Fibroblast of the aortic adventitia (primary cell): ENCODE results near the gene CEP83. TPM values are rescaled to one million over a fixed set of nuclear protein-coding genes. Genes with fewer than 3 reads are reported as not detected.
"Not testable (repeated sequence)": the region's sequence is repeated elsewhere in the genome, so short reads cannot be mapped to it uniquely, and the experiment has no call there.

Experiments
- DNase-seq: peaks from one replicate; pipeline ENCODE4 v3.0.0-alpha.2; 2010; ENCODE audit warnings: low read depth
- H3K4me3 ChIP-seq: 2 replicates; pipeline ENCODE4 v1.5.1; 2011; ENCODE audit warnings: low read depth, mild to moderate bottlenecking, control low read depth, low read length, moderate library complexity
- CTCF ChIP-seq: IDR thresholded peaks from 2 replicates; pipeline ENCODE4 v1.5.1; 2011; ENCODE audit warnings: mild to moderate bottlenecking, low read length, control low read depth, inconsistent platforms; ENCODE audit not compliant: insufficient read depth
- total RNA-seq: library from RNA; depleted of rRNA; stranded (reverse); fragments of >200 nt; gene quantifications from 2 replicates; pipeline ENCODE4 v1.2.3, GENCODE V29; 2012; ENCODE audit warnings: low replicate concordance

The CEP83 gene
- total RNA-seq, 1 donor, result 15.8 TPM

GRCh38 chr12:94404854-94405253 is 54.8 kb downstream of the CEP83 start:
- H3K4me3 ChIP-seq, result no peak overlapping the region
- no peak for TF ChIP-seq CTCF
- DNase-seq, result no peak

- no peak overlapping the region for H3K4me3 ChIP-seq
- TF ChIP-seq CTCF, result no peak
- DNase-seq, result no peak
Measured at GRCh38 chr12:94401326-94401725, 58.3 kb downstream of the CEP83 start.

GRCh38 chr12:94398685-94399084 is 61.0 kb downstream of the CEP83 start:
- DNase-seq, H3K4me3 ChIP-seq: not testable (repeated sequence)

- no peak for DNase-seq
- H3K4me3 ChIP-seq, result no peak overlapping the region
- TF ChIP-seq CTCF, result no peak
Measured at GRCh38 chr12:94397401-94397800, 62.3 kb downstream of the CEP83 start.

GRCh38 chr12:94396014-94396413 is 63.7 kb downstream of the CEP83 start:
- DNase-seq, H3K4me3 ChIP-seq: not testable (repeated sequence)

- TF ChIP-seq CTCF, result no peak
- no peak for DNase-seq
Measured at GRCh38 chr12:94390130-94390485, 69.6 kb downstream of the CEP83 start.

GRCh38 chr12:94389482-94390129 is 70.1 kb downstream of the CEP83 start:
- DNase-seq, H3K4me3 ChIP-seq: not testable (repeated sequence)

More at GRCh38 chr12:94390130-94390485, 69.6 kb downstream of the CEP83 start:
- H3K4me3 ChIP-seq, result no peak overlapping the region

- no peak overlapping the region for H3K4me3 ChIP-seq
- no peak for TF ChIP-seq CTCF
- peak; percentile 97 for DNase-seq
Measured at GRCh38 chr12:94386422-94386821, 73.2 kb downstream of the CEP83 start.

GRCh38 chr12:94384030-94384429 is 75.6 kb downstream of the CEP83 start:
- no peak overlapping the region for H3K4me3 ChIP-seq
- TF ChIP-seq CTCF, result no peak
- no peak for DNase-seq
